ENCODE measurements around the gene NUCB1.

DNA sequence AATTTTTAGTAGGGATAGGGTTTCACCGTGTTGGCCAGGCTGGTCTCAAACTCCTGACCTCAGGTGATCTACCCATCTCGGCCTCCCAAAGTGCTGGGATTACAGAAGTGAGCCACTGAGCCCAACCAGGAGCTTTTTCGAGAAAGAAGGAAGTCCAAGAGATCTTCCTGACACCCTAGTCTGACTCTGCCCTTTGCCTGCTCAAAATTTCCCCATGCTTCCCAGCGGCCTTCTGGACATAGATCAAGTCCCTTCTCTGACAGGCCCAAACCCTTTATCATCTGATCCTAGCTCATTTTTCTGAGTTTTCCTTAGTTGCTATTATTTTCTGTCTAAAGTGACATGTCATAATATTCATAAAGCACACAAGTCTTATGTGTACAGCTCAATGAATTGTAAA, 53.0 kb downstream of the NUCB1 start:
- no peak for TF ChIP-seq POLR2AphosphoS5 (IDR thresholded peaks at IDR 0.05; ENCODE audit: low read depth, low read length)
- TF ChIP-seq POLR2A (IDR thresholded peaks at IDR 0.05; ENCODE audit: low read depth, low read length) = no peak
- no peak for TF ChIP-seq PAX5 (IDR thresholded peaks at IDR 0.05; ENCODE audit: insufficient read depth, low read length, severe bottlenecking)
- TF ChIP-seq SPI1 (IDR thresholded peaks at IDR 0.05; ENCODE audit: low read depth, low read length) = no peak
- TF ChIP-seq TAF1 (IDR thresholded peaks at IDR 0.05; ENCODE audit: low read depth, low read length) = no peak
- TF ChIP-seq POU2F2 (IDR thresholded peaks at IDR 0.05; ENCODE audit: low read depth, low read length) = no peak

All from GM12891 (cell line).